Measurements from ENCODE around the gene G0S2.

Gene G0S2

GRCh38 chr1:209650454-209650853 is 24.8 kb upstream of the G0S2 start:
- H3K36me3 ChIP-seq (ENCODE audit: control insufficient read depth, insufficient read depth, low read length), result no peaks in the 10 kb centered on the region
- H3K4me3 ChIP-seq (ENCODE audit: extremely low read depth, insufficient read depth, low read length, poor library complexity, severe bottlenecking), result no peak overlapping the region
- WGBS, 2 experiments (ENCODE audit: insufficient coverage in 2 of 2), result 100% methylated on average over 1 of the region's 1 CpG
- no peaks in the 10 kb centered on the region for H3K9me3 ChIP-seq (ENCODE audit: control insufficient read depth, low read length)
- H3K27ac ChIP-seq (ENCODE audit: low read depth, low read length, severe bottlenecking), result no peak overlapping the region
- H3K4me1 ChIP-seq (ENCODE audit: control insufficient read depth, insufficient read depth, low read length, poor library complexity, severe bottlenecking), result peaks cover 5% of the 10 kb centered on the region

DNA sequence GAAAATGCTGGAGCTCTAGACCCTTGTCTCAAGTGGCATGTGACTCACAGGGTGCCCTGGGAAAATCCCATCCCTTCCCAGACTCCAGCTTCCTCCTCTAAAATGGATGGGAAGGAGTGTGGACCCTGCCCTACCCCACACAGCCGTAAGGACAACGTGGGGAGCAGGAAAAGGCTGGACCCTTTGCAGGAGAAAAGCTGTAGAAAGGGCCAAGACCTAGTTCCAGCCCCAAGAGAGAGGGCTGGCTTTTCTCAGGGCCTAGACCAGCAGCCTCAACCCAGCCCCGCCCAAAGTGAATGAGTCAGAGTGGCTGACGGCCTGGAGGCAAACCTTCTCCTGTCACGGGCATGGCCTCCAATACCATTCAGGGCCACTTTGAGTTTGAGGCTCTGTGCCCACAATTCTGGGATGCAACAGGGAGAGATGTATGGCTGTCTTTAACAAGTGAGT is 24.0 kb upstream of the G0S2 start:
- Histone ChIP-seq H3K27ac (ENCODE audit: low read depth, low read length, severe bottlenecking) (no peak overlapping the region), H3K4me1 (ENCODE audit: control insufficient read depth, insufficient read depth, low read length, poor library complexity, severe bottlenecking) (peaks cover 5% of the 10 kb centered on the region), H3K9me3 (ENCODE audit: control insufficient read depth, low read length) (no peaks in the 10 kb centered on the region), H3K4me3 (ENCODE audit: extremely low read depth, insufficient read depth, low read length, poor library complexity, severe bottlenecking) (no peak overlapping the region), H3K36me3 (ENCODE audit: control insufficient read depth, insufficient read depth, low read length) (no peaks in the 10 kb centered on the region)
- 68 to 73% methylated on average over 4 to 5 of the region's 5 CpGs for WGBS, 2 experiments (ENCODE audit: insufficient coverage in 2 of 2)

- Histone ChIP-seq H3K9me3 (ENCODE audit: control insufficient read depth, low read length) (no peaks in the 10 kb centered on the region), H3K36me3 (ENCODE audit: control insufficient read depth, insufficient read depth, low read length) (no peaks in the 10 kb centered on the region), H3K4me1 (ENCODE audit: control insufficient read depth, insufficient read depth, low read length, poor library complexity, severe bottlenecking) (peaks cover 5% of the 10 kb centered on the region), H3K27ac (ENCODE audit: low read depth, low read length, severe bottlenecking) (no peak within 1 kb of the TSS), H3K4me3 (ENCODE audit: extremely low read depth, insufficient read depth, low read length, poor library complexity, severe bottlenecking) (no peak within 1 kb of the TSS)
- 89 to 92% methylated on average over 11 to 13 of the region's 14 CpGs for WGBS, 2 experiments (ENCODE audit: insufficient coverage in 2 of 2)
Measured at GRCh38 chr1:209652121-209652735, 23.0 kb upstream of the G0S2 start, which contains the start of gene LAMB3. TSS of gene LAMB3 (minus strand) at chr1:209652425. CDS start at chr1:209650944, 1,481 bp downstream.

DNA sequence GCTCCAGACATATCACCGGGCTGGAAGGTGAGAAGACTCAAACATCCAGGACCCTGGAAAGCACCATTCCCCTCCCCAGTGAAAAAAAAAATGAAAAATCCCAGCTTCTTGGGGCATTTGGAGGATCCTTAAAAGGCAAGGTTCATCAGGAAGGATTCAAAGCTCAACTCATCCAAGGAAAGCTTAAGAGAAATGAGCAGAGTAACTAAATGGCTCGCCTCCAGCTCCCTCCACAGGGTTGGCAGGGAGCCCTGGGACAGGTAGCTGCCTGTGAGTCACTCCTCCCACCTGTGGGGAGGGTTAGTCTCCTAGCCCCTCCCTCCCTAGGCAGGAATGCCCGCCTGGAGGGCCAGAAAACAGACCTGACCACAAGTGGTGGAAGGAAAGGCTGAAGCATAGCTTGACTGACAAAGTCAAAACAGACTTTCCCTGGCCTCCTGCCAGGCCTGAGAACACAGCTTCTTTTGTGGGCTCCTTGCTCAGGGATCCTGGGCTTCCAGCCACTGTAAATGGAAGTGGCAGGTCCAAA is 22.3 kb upstream of the G0S2 start:
- no peak overlapping the region for H3K27ac ChIP-seq (ENCODE audit: low read depth, low read length, severe bottlenecking)
- H3K4me3 ChIP-seq (ENCODE audit: extremely low read depth, insufficient read depth, low read length, poor library complexity, severe bottlenecking), result no peak overlapping the region
- H3K4me1 ChIP-seq (ENCODE audit: control insufficient read depth, insufficient read depth, low read length, poor library complexity, severe bottlenecking), result peaks cover 8% of the 10 kb centered on the region
- H3K9me3 ChIP-seq (ENCODE audit: control insufficient read depth, low read length), result no peaks in the 10 kb centered on the region
- no peaks in the 10 kb centered on the region for H3K36me3 ChIP-seq (ENCODE audit: control insufficient read depth, insufficient read depth, low read length)
- 77% methylated on average over 2 of the region's 3 CpGs; no CpG with 5 or more reads in 1 of the 2 experiments for WGBS, 2 experiments (ENCODE audit: insufficient coverage in 2 of 2)

- Histone ChIP-seq H3K9me3 (ENCODE audit: control insufficient read depth, low read length) (no peaks in the 10 kb centered on the region), H3K4me1 (ENCODE audit: control insufficient read depth, insufficient read depth, low read length, poor library complexity, severe bottlenecking) (peaks cover 8% of the 10 kb centered on the region), H3K4me3 (ENCODE audit: extremely low read depth, insufficient read depth, low read length, poor library complexity, severe bottlenecking) (no peak overlapping the region), H3K36me3 (ENCODE audit: control insufficient read depth, insufficient read depth, low read length) (no peaks in the 10 kb centered on the region), H3K27ac (ENCODE audit: low read depth, low read length, severe bottlenecking) (no peak overlapping the region)
- 90 to 94% methylated on average over 5 of the region's 7 CpGs for WGBS, 2 experiments (ENCODE audit: insufficient coverage in 2 of 2)
Measured at GRCh38 chr1:209653915-209654351, 21.3 kb upstream of the G0S2 start.

GRCh38 chr1:209655411-209656231 is 19.6 kb upstream of the G0S2 start:
- no peaks in the 10 kb centered on the region for H3K36me3 ChIP-seq (ENCODE audit: control insufficient read depth, insufficient read depth, low read length)
- no peak overlapping the region for H3K4me3 ChIP-seq (ENCODE audit: extremely low read depth, insufficient read depth, low read length, poor library complexity, severe bottlenecking)
- H3K9me3 ChIP-seq (ENCODE audit: control insufficient read depth, low read length), result no peaks in the 10 kb centered on the region
- 85 to 91% methylated on average over 3 to 5 of the region's 9 CpGs for WGBS, 2 experiments (ENCODE audit: insufficient coverage in 2 of 2)
- H3K4me1 ChIP-seq (ENCODE audit: control insufficient read depth, insufficient read depth, low read length, poor library complexity, severe bottlenecking), result peaks cover 8% of the 10 kb centered on the region
- no peak overlapping the region for H3K27ac ChIP-seq (ENCODE audit: low read depth, low read length, severe bottlenecking)

DNA sequence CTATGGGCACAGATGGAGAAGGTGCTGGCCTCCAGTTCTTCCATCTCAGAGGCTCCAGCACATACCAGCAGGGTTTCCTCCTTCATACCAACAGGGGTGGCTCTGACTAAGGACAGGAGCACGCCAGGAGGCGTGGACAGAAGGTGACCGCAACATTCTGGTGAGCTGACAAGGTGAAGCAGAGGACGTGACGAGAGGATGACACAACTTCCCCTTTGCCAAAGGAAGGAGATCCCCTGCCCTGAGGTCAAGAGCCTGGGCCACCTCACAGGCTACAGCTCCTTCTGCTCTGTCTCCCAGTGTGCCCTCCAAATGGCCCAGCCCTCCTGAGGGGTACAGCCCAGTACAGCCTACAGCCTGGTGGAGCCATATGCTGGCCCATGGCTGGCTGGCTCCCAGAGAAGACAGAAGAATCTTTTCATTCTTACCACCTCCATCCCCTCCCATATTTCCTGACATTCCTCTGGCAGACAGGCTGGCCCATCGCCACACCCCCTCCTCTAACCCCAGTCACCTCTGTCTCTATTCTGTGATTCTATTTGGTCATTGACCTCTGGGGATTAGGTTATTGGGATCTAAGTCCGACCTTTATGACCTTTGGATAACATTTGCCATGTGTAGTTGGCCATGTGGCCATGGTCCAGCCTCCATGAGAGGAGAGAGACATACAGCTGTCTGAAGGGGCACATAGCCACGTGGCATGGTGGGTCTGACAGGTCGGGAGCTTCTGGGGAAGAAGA is 17.9 kb upstream of the G0S2 start:
- peaks cover 3% of the 10 kb centered on the region for H3K4me1 ChIP-seq (ENCODE audit: control insufficient read depth, insufficient read depth, low read length, poor library complexity, severe bottlenecking)
- H3K4me3 ChIP-seq (ENCODE audit: extremely low read depth, insufficient read depth, low read length, poor library complexity, severe bottlenecking), result no peak overlapping the region
- H3K36me3 ChIP-seq (ENCODE audit: control insufficient read depth, insufficient read depth, low read length), result no peaks in the 10 kb centered on the region
- no peaks in the 10 kb centered on the region for H3K9me3 ChIP-seq (ENCODE audit: control insufficient read depth, low read length)
- H3K27ac ChIP-seq (ENCODE audit: low read depth, low read length, severe bottlenecking), result no peak overlapping the region
- 75 to 94% methylated on average over 5 to 7 of the region's 9 CpGs for WGBS, 2 experiments (ENCODE audit: insufficient coverage in 2 of 2)

- no peaks in the 10 kb centered on the region for H3K9me3 ChIP-seq (ENCODE audit: control insufficient read depth, low read length)
- no CpG with 5 or more reads among the region's 5 CpGs for WGBS, 2 experiments (ENCODE audit: insufficient coverage in 2 of 2)
- no peaks in the 10 kb centered on the region for H3K36me3 ChIP-seq (ENCODE audit: control insufficient read depth, insufficient read depth, low read length)
- peaks cover 3% of the 10 kb centered on the region for H3K4me1 ChIP-seq (ENCODE audit: control insufficient read depth, insufficient read depth, low read length, poor library complexity, severe bottlenecking)
- H3K27ac ChIP-seq (ENCODE audit: low read depth, low read length, severe bottlenecking), result no peak overlapping the region
- no peak overlapping the region for H3K4me3 ChIP-seq (ENCODE audit: extremely low read depth, insufficient read depth, low read length, poor library complexity, severe bottlenecking)
Measured at GRCh38 chr1:209657918-209658317, 17.3 kb upstream of the G0S2 start.

DNA sequence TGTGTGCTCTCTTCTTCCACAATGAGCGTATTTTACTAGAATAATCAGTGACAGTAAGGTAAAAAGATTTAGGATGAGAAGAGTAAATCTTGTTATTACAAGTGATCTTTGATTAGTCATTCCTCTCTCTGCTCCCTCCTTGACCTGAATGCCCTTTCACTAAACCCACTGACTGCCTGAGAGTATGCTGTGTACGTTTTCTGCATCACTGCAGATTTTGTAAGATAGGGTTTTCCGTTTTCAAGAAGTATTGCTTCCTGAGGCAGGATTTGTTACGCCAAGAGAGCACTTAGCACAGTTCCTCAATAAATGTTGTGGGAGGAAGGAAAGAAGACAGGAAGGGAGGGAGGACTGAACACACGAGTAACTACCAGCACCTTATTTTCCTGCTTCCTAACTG is 15.3 kb upstream of the G0S2 start:
- Histone ChIP-seq H3K4me1 (ENCODE audit: control insufficient read depth, insufficient read depth, low read length, poor library complexity, severe bottlenecking) (peaks cover 3% of the 10 kb centered on the region), H3K36me3 (ENCODE audit: control insufficient read depth, insufficient read depth, low read length) (no peaks in the 10 kb centered on the region), H3K9me3 (ENCODE audit: control insufficient read depth, low read length) (no peaks in the 10 kb centered on the region), H3K27ac (ENCODE audit: low read depth, low read length, severe bottlenecking) (no peak overlapping the region), H3K4me3 (ENCODE audit: extremely low read depth, insufficient read depth, low read length, poor library complexity, severe bottlenecking) (no peak overlapping the region)
- WGBS, 2 experiments (ENCODE audit: insufficient coverage in 2 of 2), result 63% methylated on average over 3 of the region's 5 CpGs; no CpG with 5 or more reads in 1 of the 2 experiments

GRCh38 chr1:209661071-209661470 is 14.1 kb upstream of the G0S2 start:
- Histone ChIP-seq H3K9me3 (ENCODE audit: control insufficient read depth, low read length) (no peaks in the 10 kb centered on the region), H3K36me3 (ENCODE audit: control insufficient read depth, insufficient read depth, low read length) (no peaks in the 10 kb centered on the region), H3K4me1 (ENCODE audit: control insufficient read depth, insufficient read depth, low read length, poor library complexity, severe bottlenecking) (peaks cover 3% of the 10 kb centered on the region), H3K4me3 (ENCODE audit: extremely low read depth, insufficient read depth, low read length, poor library complexity, severe bottlenecking) (no peak overlapping the region), H3K27ac (ENCODE audit: low read depth, low read length, severe bottlenecking) (no peak overlapping the region)
- 100% methylated on average over 1 of the region's 1 CpG for WGBS, 2 experiments (ENCODE audit: insufficient coverage in 2 of 2)
